ENCODE measurements around the gene MVD. TPM values are rescaled to one million over a fixed set of nuclear protein-coding genes. Genes with fewer than 3 reads are reported as not detected.

MVD gene
- total and polyA plus RNA-seq, 2 of the 13 experiments (the other 11 are each of a cell fraction or from before 2014, with no cell fraction given), result 28.1 to 187 TPM

DNA sequence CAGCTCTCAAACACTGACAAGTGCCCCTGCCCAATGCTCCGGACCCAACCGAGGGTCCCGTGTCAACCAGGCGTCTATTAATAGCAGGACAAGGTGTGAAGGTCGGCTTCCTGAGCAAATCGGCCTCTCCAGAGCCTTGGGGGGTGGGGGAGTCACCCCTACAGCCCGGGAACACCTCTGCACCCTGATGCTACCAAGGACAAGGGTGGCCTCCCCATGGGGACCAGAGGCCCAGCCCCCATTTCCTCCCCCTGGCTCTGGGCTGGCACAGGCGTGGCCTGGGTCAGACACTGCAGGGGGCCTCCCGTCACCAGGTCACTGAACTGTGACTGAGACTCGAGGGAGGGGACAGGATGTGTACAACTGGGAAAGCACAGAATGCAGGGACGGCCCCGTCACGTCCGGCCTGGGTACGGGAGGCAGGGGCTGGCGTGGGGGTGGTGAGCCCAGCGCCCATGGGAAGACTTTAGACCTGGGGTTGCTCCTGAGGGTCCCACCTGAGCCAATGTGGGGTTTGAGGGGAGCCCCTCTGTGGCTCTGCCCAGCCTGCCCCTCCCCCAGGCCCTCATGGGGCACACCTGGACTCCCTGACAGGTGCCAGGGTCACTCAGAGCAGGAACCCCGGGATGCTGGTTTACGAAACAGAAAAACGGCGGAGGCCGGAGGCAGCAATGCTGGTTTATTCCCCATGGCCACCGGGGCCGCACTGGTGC is 11.5 kb downstream of the MVD start (continued):
- TF ChIP-seq, protein P1, sequence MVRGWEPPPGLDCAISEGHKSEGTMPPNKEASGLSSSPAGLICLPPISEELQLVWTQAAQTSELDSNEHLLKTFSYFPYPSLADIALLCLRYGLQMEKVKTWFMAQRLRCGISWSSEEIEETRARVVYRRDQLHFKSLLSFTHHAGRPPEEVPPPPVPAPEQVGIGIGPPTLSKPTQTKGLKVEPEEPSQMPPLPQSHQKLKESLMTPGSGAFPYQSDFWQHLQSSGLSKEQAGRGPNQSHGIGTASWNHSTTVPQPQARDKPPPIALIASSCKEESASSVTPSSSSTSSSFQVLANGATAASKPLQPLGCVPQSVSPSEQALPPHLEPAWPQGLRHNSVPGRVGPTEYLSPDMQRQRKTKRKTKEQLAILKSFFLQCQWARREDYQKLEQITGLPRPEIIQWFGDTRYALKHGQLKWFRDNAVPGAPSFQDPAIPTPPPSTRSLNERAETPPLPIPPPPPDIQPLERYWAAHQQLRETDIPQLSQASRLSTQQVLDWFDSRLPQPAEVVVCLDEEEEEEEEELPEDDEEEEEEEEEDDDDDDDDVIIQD (CRISPR knock-in tag; IDR thresholded peaks at IDR 0.05; ENCODE audit: low read depth), result peak; percentile 51; the same call in 1 of the 2 replicates
- TF ChIP-seq, protein P2, sequence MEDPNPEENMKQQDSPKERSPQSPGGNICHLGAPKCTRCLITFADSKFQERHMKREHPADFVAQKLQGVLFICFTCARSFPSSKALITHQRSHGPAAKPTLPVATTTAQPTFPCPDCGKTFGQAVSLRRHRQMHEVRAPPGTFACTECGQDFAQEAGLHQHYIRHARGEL (CRISPR knock-in tag; IDR thresholded peaks at IDR 0.05), result 0 out of 2 replicates have a peak, but pooled peaks have one; percentile 46
- TF ChIP-seq ZNF33A (CRISPR knock-in tag; IDR thresholded peaks at IDR 0.05; ENCODE audit: borderline replicate concordance) (peak; percentile 88; the same call in 1 of the 2 replicates), RNF219 (CRISPR knock-in tag; IDR thresholded peaks at IDR 0.05) (peak; percentile 71; the same call in 1 of the 2 replicates), ZSCAN5A (CRISPR knock-in tag; IDR thresholded peaks at IDR 0.05; ENCODE audit: borderline replicate concordance) (no peak), NR2F1 (CRISPR knock-in tag; IDR thresholded peaks at IDR 0.05) (peak; percentile 64; a peak in 3 of 4 replicates), SUZ12 (IDR thresholded peaks at IDR 0.05; ENCODE audit: low read depth, low read length) (no peak), ZNF501 (CRISPR knock-in tag; IDR thresholded peaks at IDR 0.05) (peak; percentile 88), ARNT2 (CRISPR knock-in tag; IDR thresholded peaks at IDR 0.05; ENCODE audit: low read depth) (peak; percentile 26; the same call in 1 of the 2 replicates), GTF3A (CRISPR knock-in tag; conservative IDR thresholded peaks at IDR 0.05) (no peak), SIX4 (CRISPR knock-in tag; IDR thresholded peaks at IDR 0.05) (peak; percentile 61), TBX3 (IDR thresholded peaks at IDR 0.05; ENCODE audit: borderline replicate concordance) (peak; percentile 72; the same call in 1 of the 2 replicates), SP1 (IDR thresholded peaks at IDR 0.05) (no peak), SP1 (CRISPR knock-in tag; IDR thresholded peaks at IDR 0.05) (peak; percentile 73), ZBTB7B (CRISPR knock-in tag; IDR thresholded peaks at IDR 0.05) (peak; percentile 96), RBM39 (IDR thresholded peaks at IDR 0.05; ENCODE audit: low read depth, low read length, poor library complexity, severe bottlenecking) (peak; percentile 91), NFE2L2 (IDR thresholded peaks at IDR 0.05; ENCODE audit: low read length) (no peak), U2AF1 (optimal IDR thresholded peaks at IDR 0.05; ENCODE audit: low read depth, low read length) (peak; percentile 72), ATRX (CRISPR knock-in tag; IDR thresholded peaks at IDR 0.05; ENCODE audit: borderline replicate concordance) (no peak), E2F5 (CRISPR knock-in tag; conservative IDR thresholded peaks at IDR 0.05) (0 out of 2 replicates have a peak, but pooled peaks have one; percentile 17), RXRA (CRISPR knock-in tag; IDR thresholded peaks at IDR 0.05) (peak; percentile 100), ZBTB3 (CRISPR knock-in tag; IDR thresholded peaks at IDR 0.05; ENCODE audit: borderline replicate concordance, low read depth) (peak; percentile 53; the same call in 1 of the 2 replicates), SPEN (CRISPR knock-in tag; IDR thresholded peaks at IDR 0.05; ENCODE audit: low read depth) (peak; percentile 93), ZKSCAN5 (CRISPR knock-in tag; IDR thresholded peaks at IDR 0.05) (no peak; the same call in 1 of the 2 replicates)

All from HepG2 (cell line).